Psoas muscle (tissue), 8 donors: ENCODE results near the gene IFNL2. TPM values are rescaled to one million over a fixed set of nuclear protein-coding genes. Genes with fewer than 3 reads are reported as not detected.
"Not testable (repeated sequence)": the region's sequence is repeated elsewhere in the genome, so short reads cannot be mapped to it uniquely, and the experiment has no call there.

Experiments used
- ATAC-seq, 4 donors: fragments of 200-7000 bp; cut with Tn5 transposase; one replicate each; pipeline ENCODE4 v1.9.1; 2020; ENCODE audit warnings: moderate library complexity in 3 of 4, mild to moderate bottlenecking in 2 of 4
- DNase-seq, 2 donors: peaks; one replicate each; pipeline ENCODE4 v3.0.0-alpha.2; 2020
- H3K27ac ChIP-seq: fragments of 200-600 bp; one replicate; pipeline ENCODE4 v1.8.0; 2022
- H3K27me3 ChIP-seq, 3 donors: fragments of 200-600 bp in 1 of 3; one replicate each; pipeline versions ENCODE4 v1.6.1 to v1.8.0; 2013 to 2022; ENCODE audit warnings: low read length in 2 of 3, mild to moderate bottlenecking in 2 of 3, moderate library complexity in 1 of 3; ENCODE audit not compliant: insufficient read depth in 3 of 3
- H3K36me3 ChIP-seq, 2 donors: fragments of 200-600 bp in 1 of 2; one replicate each; pipeline versions ENCODE4 v1.6.1 to v1.8.0; 2013 to 2022; ENCODE audit warnings: low read depth in 1 of 2, mild to moderate bottlenecking in 1 of 2, moderate library complexity in 1 of 2; ENCODE audit not compliant: insufficient read depth in 1 of 2
- H3K4me1 ChIP-seq: fragments of 200-600 bp; one replicate; pipeline ENCODE4 v1.8.0; 2022
- H3K4me3 ChIP-seq: fragments of 200-600 bp; one replicate; pipeline ENCODE4 v1.8.0; 2022; ENCODE audit warnings: mild to moderate bottlenecking
- H3K9me3 ChIP-seq: fragments of 200-600 bp; one replicate; pipeline ENCODE4 v1.8.0; 2022
- CTCF ChIP-seq: fragments of 200-600 bp; IDR thresholded peaks from one replicate; pipeline ENCODE4 v1.8.0; 2022; ENCODE audit warnings: antibody characterized with exemption
- WGBS, 3 donors: extraction: QIAGEN DNeasy Blood & Tissue Kit; methylation state at CpG; one replicate each; pipeline versions ENCODE4 v1.1.6 to v1.1.7; 2013; 5-methylcytosine and 5-hydroxymethylcytosine counted together
- intact Hi-C, 2 donors: fragments of 100-400 bp; cut with DNase I; formaldehyde crosslinking; loops; one replicate each; pipeline versions ENCODE4 v1.11.0 to v1.14.2; 2022
- polyA plus RNA-seq, 3 donors: library from polyadenylated mRNA; stranded (reverse); fragments of 200-250 nt; gene quantifications; one replicate each; pipeline ENCODE4 v1.2.3, GENCODE V29; 2013
- total RNA-seq, 4 donors: library from RNA; stranded (reverse); fragmentation: NEBNext Ultra II Directional in 2 of 4; extraction: Animal tissue kit (Norgen Biotek cat#: 25700) in 2 of 4; gene quantifications; one replicate each; pipeline versions ENCODE4 v1.2.1 to v1.2.4, GENCODE V29; 2021 to 2023
- donor health status: healthy with polysubstance abuse.
- donor health status: DM: no; HTN: no; CAD: no; lungs with moderate emphysema.
- donor health status: Bipolar disorder and iron deficiency.
- donor health status: healthy.
- donor health status: DM: yes; HTN: yes; CAD: no.
- donor health status: DM: no; HTN: no; CAD: no.
- donor health status: DM: no; HTN: no; CAD: no.
- donor health status: DM: yes; HTN: yes; CAD: no.

Gene IFNL2
- total and polyA plus RNA-seq, 7 donors, result not detected

GRCh38 chr19:39265321-39265916 is 2.8 kb upstream of the IFNL2 start:
- Histone ChIP-seq H3K9me3 (no peaks in the 10 kb centered on the region), H3K27ac (no peak overlapping the region), H3K4me1 (no peaks in the 10 kb centered on the region), H3K4me3 (no peak overlapping the region), H3K36me3 (no peaks in the 10 kb centered on the region), H3K27me3 (peaks cover 0 to 61% (median 25%) of the 10 kb centered on the region in 3 donors)
- no peak for DNase-seq
- intact Hi-C loops, result no loop called here
- ATAC-seq, result no peak
- TF ChIP-seq CTCF, result no peak
- 18% methylated on average over 32 to 39 of the region's 39 CpGs for WGBS, 3 donors

- intact Hi-C loops, H3K27ac ChIP-seq, H3K36me3 ChIP-seq, DNase-seq, ATAC-seq, H3K9me3 ChIP-seq, H3K4me3 ChIP-seq, H3K4me1 ChIP-seq: not testable (repeated sequence)
- H3K27me3 ChIP-seq, result peaks cover 0 to 39% (median 20%) of the 10 kb centered on the region in 3 donors
- 56 to 70% (median 59%) methylated on average over 9 to 10 of the region's 10 CpGs for WGBS, 3 donors
Measured at GRCh38 chr19:39268531-39269223, 481 bp downstream of the IFNL2 start.

- H3K4me1 ChIP-seq, H3K36me3 ChIP-seq, H3K27ac ChIP-seq, H3K9me3 ChIP-seq, ATAC-seq, DNase-seq, intact Hi-C loops, H3K4me3 ChIP-seq: not testable (repeated sequence)
- peaks cover 0 to 32% (median 14%) of the 10 kb centered on the region in 3 donors for H3K27me3 ChIP-seq
- 60 to 73% (median 71%) methylated on average over 7 to 10 of the region's 10 CpGs for WGBS, 3 donors
Measured at GRCh38 chr19:39269369-39269768, 1.2 kb downstream of the IFNL2 start.

- WGBS, 3 donors, result 61 to 62% (median 62%) methylated on average over 9 of the region's 9 CpGs
- H3K27me3 ChIP-seq, result peaks cover 0 to 23% (median 7%) of the 10 kb centered on the region in 3 donors
- DNase-seq (no peak), ATAC-seq (no peak)
- intact Hi-C loops, result no loop called here
- H3K27ac ChIP-seq, result no peak overlapping the region
- H3K4me3 ChIP-seq, result no peak overlapping the region
- H3K9me3 ChIP-seq, result no peaks in the 10 kb centered on the region
- TF ChIP-seq CTCF, result no peak
- no peaks in the 10 kb centered on the region for H3K4me1 ChIP-seq
- no peaks in the 10 kb centered on the region for H3K36me3 ChIP-seq
Measured at GRCh38 chr19:39270036-39270871, 2.1 kb downstream of the IFNL2 start.

- DNase-seq, ATAC-seq, H3K4me1 ChIP-seq, H3K4me3 ChIP-seq, H3K9me3 ChIP-seq, H3K27ac ChIP-seq, intact Hi-C loops, H3K36me3 ChIP-seq: not testable (repeated sequence)
- H3K27me3 ChIP-seq, result peaks cover 0 to 17% (median 0%) of the 10 kb centered on the region in 3 donors
- WGBS, 3 donors, result 66 to 82% (median 75%) methylated on average over 5 of the region's 5 CpGs
Measured at GRCh38 chr19:39273859-39274258, 5.7 kb downstream of the IFNL2 start.

- no peak overlapping the region for H3K27ac ChIP-seq
- no peak overlapping the region for H3K4me3 ChIP-seq
- 63 to 77% (median 73%) methylated on average over 5 of the region's 5 CpGs for WGBS, 3 donors
- no peak for TF ChIP-seq CTCF
- H3K4me1 ChIP-seq, result no peaks in the 10 kb centered on the region
- intact Hi-C loops, result no loop called here
- no peak for ATAC-seq
- no peaks in the 10 kb centered on the region for H3K9me3 ChIP-seq
- no peaks in the 10 kb centered on the region for H3K36me3 ChIP-seq
- H3K27me3 ChIP-seq, result peaks cover 0 to 11% (median 0%) of the 10 kb centered on the region in 3 donors
- no peak for DNase-seq
Measured at GRCh38 chr19:39275578-39275977, 7.4 kb downstream of the IFNL2 start.
